Mesendoderm (in vitro differentiated cells): ENCODE measurements around the gene FARP1.

Source experiments
- DNase-seq: peaks from one replicate; pipeline ENCODE4 v3.0.0; 2013
- H2AK5ac ChIP-seq: 2 replicates; pipeline ENCODE4 v1.6.1; 2013; ENCODE audit warnings: low read length, inconsistent platforms
- H2BK120ac ChIP-seq: 2 replicates; pipeline ENCODE4 v1.6.1; 2013; ENCODE audit warnings: low read depth, mild to moderate bottlenecking, low read length, moderate library complexity, mixed read lengths
- H2BK15ac ChIP-seq: replicated peaks from 2 replicates; pipeline ENCODE4 v1.6.1; 2013; ENCODE audit warnings: low read depth, mild to moderate bottlenecking, moderate library complexity
- H2BK5ac ChIP-seq: 2 replicates; pipeline ENCODE4 v1.6.1; 2013; ENCODE audit warnings: low read length, inconsistent platforms
- H3K18ac ChIP-seq: 2 replicates; pipeline ENCODE4 v1.6.1; 2013; ENCODE audit warnings: mild to moderate bottlenecking, low read length, mixed read lengths
- H3K23ac ChIP-seq: one replicate; pipeline ENCODE4 v1.6.1; 2013; ENCODE audit warnings: low read length
- H3K27ac ChIP-seq: 2 replicates; pipeline ENCODE4 v1.5.1; 2013; ENCODE audit warnings: low read depth, mild to moderate bottlenecking, inconsistent platforms, low read length, moderate library complexity
- H3K27me3 ChIP-seq: 2 replicates; pipeline ENCODE4 v1.6.1; 2013; ENCODE audit warnings: low read length, control low read depth, mild to moderate bottlenecking, inconsistent platforms; ENCODE audit not compliant: insufficient read depth, poor library complexity
- H3K36me3 ChIP-seq: 2 replicates; pipeline ENCODE4 v1.6.1; 2013; ENCODE audit warnings: low read length, inconsistent platforms; ENCODE audit not compliant: control insufficient read depth, insufficient read depth
- H3K4ac ChIP-seq: one replicate; pipeline ENCODE4 v1.6.1; 2013; ENCODE audit warnings: low read depth, mild to moderate bottlenecking, low read length, moderate library complexity
- H3K4me1 ChIP-seq: 2 replicates; pipeline ENCODE4 v1.6.1; 2013; ENCODE audit warnings: low read depth, low read length, inconsistent platforms; ENCODE audit not compliant: control insufficient read depth
- H3K4me2 ChIP-seq: 2 replicates; pipeline ENCODE4 v1.6.1; 2013; ENCODE audit warnings: low read length
- H3K4me3 ChIP-seq: 2 replicates; pipeline ENCODE4 v1.5.1; 2013; ENCODE audit warnings: mild to moderate bottlenecking, low read length
- H3K56ac ChIP-seq: one replicate; pipeline ENCODE4 v1.6.1; 2013; ENCODE audit warnings: low read length
- H3K79me1 ChIP-seq: 2 replicates; pipeline ENCODE4 v1.6.1; 2013; ENCODE audit warnings: low read length, inconsistent platforms
- H3K79me2 ChIP-seq: 2 replicates; pipeline ENCODE4 v1.6.1; 2013; ENCODE audit warnings: mild to moderate bottlenecking, low read length; ENCODE audit not compliant: control insufficient read depth, insufficient read depth
- H3K9ac ChIP-seq: 2 replicates; pipeline ENCODE4 v1.6.1; 2013; ENCODE audit warnings: low read length, inconsistent platforms
- H4K5ac ChIP-seq: one replicate; pipeline ENCODE4 v1.6.1; 2013; ENCODE audit warnings: low read length
- H4K8ac ChIP-seq: one replicate; pipeline ENCODE4 v1.6.1; 2013; ENCODE audit warnings: low read depth, mild to moderate bottlenecking, control low read depth, low read length, moderate library complexity
- WGBS: extraction: QIAGEN DNeasy Blood & Tissue Kit; methylation state at CpG from one replicate; pipeline ENCODE4 v1.1.7; 2013; ENCODE audit warnings: low lambda C conversion rate, missing lambda C conversion rate; ENCODE audit not compliant: insufficient coverage; ENCODE audit errors: extremely low coverage; 5-methylcytosine and 5-hydroxymethylcytosine counted together

The FARP1 gene

GRCh38 chr13:98482476-98483444 lies 339.9 kb downstream of the FARP1 start:
- Histone ChIP-seq H3K4ac (no peak overlapping the region), H3K27ac (no peak overlapping the region), H3K56ac (peak overlapping the region; percentile 53), H4K8ac (no peak overlapping the region), H2BK120ac (no peak overlapping the region), H4K5ac (no peak overlapping the region), H2BK15ac (no peak overlapping the region), H3K18ac (no peak overlapping the region), H3K36me3 (no peaks in the 10 kb centered on the region), H2BK5ac (no peak overlapping the region), H3K9ac (no peak overlapping the region), H3K27me3 (no peaks in the 10 kb centered on the region), H3K79me2 (peaks cover 60% of the 10 kb centered on the region), H3K23ac (no peak overlapping the region), H3K79me1 (peaks cover 37% of the 10 kb centered on the region), H3K4me3 (no peak overlapping the region), H3K4me2 (no peak overlapping the region), H2AK5ac (no peak overlapping the region), H3K4me1 (peaks cover 28% of the 10 kb centered on the region)
- peak; percentile 70 for DNase-seq
- no CpG with 5 or more reads among the region's 28 CpGs for WGBS

GRCh38 chr13:98483601-98484288 lies 340.9 kb downstream of the FARP1 start:
- no peaks in the 10 kb centered on the region for H3K36me3 ChIP-seq
- DNase-seq: no peak
- H3K27me3 ChIP-seq: no peaks in the 10 kb centered on the region
- H3K27ac ChIP-seq: peak overlapping the region; percentile 14
- peaks cover 32% of the 10 kb centered on the region for H3K79me1 ChIP-seq
- H2BK15ac ChIP-seq: no peak overlapping the region
- H3K4me3 ChIP-seq: no peak overlapping the region
- H3K4me2 ChIP-seq: peak overlapping the region; percentile 25
- no peak overlapping the region for H3K18ac ChIP-seq
- H4K5ac ChIP-seq: no peak overlapping the region
- no peak overlapping the region for H2BK5ac ChIP-seq
- no peak overlapping the region for H2AK5ac ChIP-seq
- peaks cover 58% of the 10 kb centered on the region for H3K79me2 ChIP-seq
- H3K4me1 ChIP-seq: peaks cover 18% of the 10 kb centered on the region
- no peak overlapping the region for H2BK120ac ChIP-seq
- WGBS: no CpG with 5 or more reads among the region's 14 CpGs
- no peak overlapping the region for H3K23ac ChIP-seq
- peak overlapping the region; percentile 41 for H3K9ac ChIP-seq
- peak overlapping the region; percentile 17 for H3K56ac ChIP-seq
- H4K8ac ChIP-seq: no peak overlapping the region
- no peak overlapping the region for H3K4ac ChIP-seq

GRCh38 chr13:98484289-98485219 lies 341.7 kb downstream of the FARP1 start:
- Histone ChIP-seq H3K23ac (no peak overlapping the region), H3K9ac (peak overlapping the region; percentile 53), H4K8ac (no peak overlapping the region), H3K27ac (peak overlapping the region; percentile 49), H2BK5ac (peak overlapping the region; percentile 11), H3K79me2 (peaks cover 62% of the 10 kb centered on the region), H3K4ac (no peak overlapping the region), H2BK120ac (no peak overlapping the region), H3K4me1 (peaks cover 14% of the 10 kb centered on the region), H4K5ac (no peak overlapping the region), H3K79me1 (peaks cover 37% of the 10 kb centered on the region), H2BK15ac (no peak overlapping the region), H3K18ac (no peak overlapping the region), H3K27me3 (no peaks in the 10 kb centered on the region), H3K36me3 (no peaks in the 10 kb centered on the region), H3K56ac (peak overlapping the region; percentile 52), H3K4me3 (no peak overlapping the region), H2AK5ac (no peak overlapping the region), H3K4me2 (peak overlapping the region; percentile 25)
- WGBS: no CpG with 5 or more reads among the region's 21 CpGs
- DNase-seq: peak; percentile 95

GRCh38 chr13:98485561-98485960 lies 342.7 kb downstream of the FARP1 start:
- H2BK15ac ChIP-seq: no peak overlapping the region
- no peak overlapping the region for H3K4me3 ChIP-seq
- peaks cover 43% of the 10 kb centered on the region for H3K79me1 ChIP-seq
- H3K23ac ChIP-seq: no peak overlapping the region
- no CpG with 5 or more reads among the region's 11 CpGs for WGBS
- no peak overlapping the region for H4K8ac ChIP-seq
- H3K36me3 ChIP-seq: no peaks in the 10 kb centered on the region
- no peak overlapping the region for H4K5ac ChIP-seq
- peaks cover 13% of the 10 kb centered on the region for H3K4me1 ChIP-seq
- no peak overlapping the region for H3K56ac ChIP-seq
- H3K4me2 ChIP-seq: no peak overlapping the region
- no peak overlapping the region for H2AK5ac ChIP-seq
- peaks cover 71% of the 10 kb centered on the region for H3K79me2 ChIP-seq
- H2BK5ac ChIP-seq: no peak overlapping the region
- peak overlapping the region; percentile 49 for H3K27ac ChIP-seq
- no peaks in the 10 kb centered on the region for H3K27me3 ChIP-seq
- H3K4ac ChIP-seq: no peak overlapping the region
- H2BK120ac ChIP-seq: no peak overlapping the region
- DNase-seq: no peak
- H3K18ac ChIP-seq: no peak overlapping the region
- H3K9ac ChIP-seq: no peak overlapping the region

- Histone ChIP-seq H3K4me2 (no peak overlapping the region), H2BK120ac (no peak overlapping the region), H2AK5ac (no peak overlapping the region), H2BK5ac (no peak overlapping the region), H3K4ac (no peak overlapping the region), H3K79me1 (peaks cover 42% of the 10 kb centered on the region), H3K23ac (no peak overlapping the region), H3K56ac (no peak overlapping the region), H3K36me3 (no peaks in the 10 kb centered on the region), H3K9ac (no peak overlapping the region), H3K18ac (no peak overlapping the region), H3K4me1 (peaks cover 13% of the 10 kb centered on the region), H3K27me3 (no peaks in the 10 kb centered on the region), H3K79me2 (peaks cover 71% of the 10 kb centered on the region), H4K8ac (no peak overlapping the region), H2BK15ac (no peak overlapping the region), H3K27ac (no peak overlapping the region), H4K5ac (no peak overlapping the region), H3K4me3 (no peak overlapping the region)
- DNase-seq: no peak
- WGBS: no CpG with 5 or more reads among the region's 8 CpGs
Observed at GRCh38 chr13:98486412-98486811, 343.5 kb downstream of the FARP1 start.
